Measurements from ENCODE around the gene SORCS1. TPM values are rescaled to one million over a fixed set of nuclear protein-coding genes. Genes with fewer than 3 reads are reported as not detected.

SORCS1 gene
- total and polyA plus RNA-seq, 2 donors (not counting 1 experiment from before 2014, with no cell fraction given), result not detected

GRCh38 chr10:106570268-106570667 is 594.2 kb downstream of the SORCS1 start:
- no peak overlapping the region for H3K27ac Mint-ChIP-seq
- TF ChIP-seq EZH2 (IDR thresholded peaks at IDR 0.05; ENCODE audit: borderline replicate concordance, insufficient read depth, low read depth, low read length, poor library complexity, severe bottlenecking) (no peak), CTCF (IDR thresholded peaks at IDR 0.05) (no peak)

DNA sequence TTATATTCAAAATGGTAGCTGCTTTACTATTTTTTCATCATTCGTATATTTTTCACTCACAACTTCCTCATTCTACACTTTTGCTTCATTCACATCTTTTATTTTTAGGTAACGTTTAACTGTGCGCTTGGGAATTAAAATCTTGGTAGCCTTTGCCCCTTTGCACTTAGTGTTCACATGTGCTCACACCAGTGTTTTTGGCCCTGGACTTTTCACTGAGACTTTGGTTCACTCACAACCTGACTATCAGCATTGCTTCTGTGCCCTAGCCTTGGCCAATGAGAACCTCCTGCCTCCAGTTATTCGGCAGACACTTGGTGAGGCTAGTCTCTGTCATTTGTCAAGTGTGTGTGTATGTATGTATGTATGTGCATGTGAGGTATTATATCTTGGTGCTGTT is 596.9 kb downstream of the SORCS1 start:
- H3K27me3 ChIP-seq (replicated peaks in 1 of 4; ENCODE audit: control extremely low read depth in 1 of 4, control insufficient read depth in 3 of 4, insufficient read depth in 4 of 4, low read length in 3 of 4), result no peaks in the 10 kb centered on the region
- intact Hi-C loops (cut with micrococcal nuclease), result no loop called here
- Mint-ChIP-seq H3K27ac (no peak overlapping the region), H3K4me1 (no peaks in the 10 kb centered on the region), H3K9me3 (ENCODE audit: insufficient read depth) (no peaks in the 10 kb centered on the region), H3K4me3 (no peak overlapping the region), H3K27me3 (no peaks in the 10 kb centered on the region)
- H3K4me1 ChIP-seq (ENCODE audit: control insufficient read depth in 2 of 2, insufficient read depth in 2 of 2, low read length in 2 of 2), result no peaks in the 10 kb centered on the region
- ATAC-seq (ENCODE audit: low read depth) (no peak), DNase-seq (no peak)
- no peak for TF ChIP-seq CTCF (IDR thresholded peaks at IDR 0.05)
- H4K20me1 ChIP-seq (ENCODE audit: control insufficient read depth, insufficient read depth, low read length, poor library complexity, severe bottlenecking), result no peaks in the 10 kb centered on the region
- ChIA-PET CTCF (no interaction called here), POLR2A (no interaction called here)
- 87% methylated on average over 4 of the region's 4 CpGs for WGBS (ENCODE audit: insufficient coverage)
- H3K27ac ChIP-seq (ENCODE audit: low read length in 2 of 2), result no peak overlapping the region
- H3K4me2 ChIP-seq (replicated peaks; ENCODE audit: low read depth, low read length, poor library complexity, severe bottlenecking), result no peak overlapping the region
- H3K36me3 ChIP-seq (replicated peaks in 1 of 2; ENCODE audit: control extremely low read depth in 1 of 2, control insufficient read depth in 1 of 2, extremely low read depth in 1 of 2, insufficient read depth in 2 of 2, low read length in 1 of 2), result no peaks in the 10 kb centered on the region
- no peaks in the 10 kb centered on the region for H3K9me3 ChIP-seq (ENCODE audit: control extremely low read depth in 1 of 3, control insufficient read depth in 2 of 3, insufficient read depth in 1 of 3, low read length in 2 of 3)
- no peak overlapping the region for H3K9ac ChIP-seq (ENCODE audit: low read length)
- H2AFZ ChIP-seq (ENCODE audit: insufficient read depth, low read depth, low read length, poor library complexity, severe bottlenecking), result no peak overlapping the region
- no peaks in the 10 kb centered on the region for H3K79me2 ChIP-seq (ENCODE audit: control insufficient read depth, insufficient read depth, low read length)
- H3K4me3 ChIP-seq (ENCODE audit: control extremely low read depth in 1 of 5, extremely low read depth in 1 of 5, insufficient read depth in 1 of 5, low read depth in 2 of 5, low read length in 4 of 5), result no peak overlapping the region

More at GRCh38 chr10:106570268-106570667, 594.2 kb downstream of the SORCS1 start:
- ChIA-PET CTCF (no interaction called here), POLR2A (no interaction called here)
- ATAC-seq (ENCODE audit: low read depth) (no peak), DNase-seq (no peak)
- Histone ChIP-seq H3K27me3 (replicated peaks in 1 of 4; ENCODE audit: control extremely low read depth in 1 of 4, control insufficient read depth in 3 of 4, insufficient read depth in 4 of 4, low read length in 3 of 4) (no peaks in the 10 kb centered on the region), H3K4me3 (ENCODE audit: control extremely low read depth in 1 of 5, extremely low read depth in 1 of 5, insufficient read depth in 1 of 5, low read depth in 2 of 5, low read length in 4 of 5) (no peak overlapping the region), H3K4me1 (ENCODE audit: control insufficient read depth in 2 of 2, insufficient read depth in 2 of 2, low read length in 2 of 2) (no peaks in the 10 kb centered on the region), H4K20me1 (ENCODE audit: control insufficient read depth, insufficient read depth, low read length, poor library complexity, severe bottlenecking) (no peaks in the 10 kb centered on the region), H3K9me3 (ENCODE audit: control extremely low read depth in 1 of 3, control insufficient read depth in 2 of 3, insufficient read depth in 1 of 3, low read length in 2 of 3) (no peaks in the 10 kb centered on the region), H2AFZ (ENCODE audit: insufficient read depth, low read depth, low read length, poor library complexity, severe bottlenecking) (no peak overlapping the region), H3K4me2 (replicated peaks; ENCODE audit: low read depth, low read length, poor library complexity, severe bottlenecking) (no peak overlapping the region), H3K27ac (ENCODE audit: low read length in 2 of 2) (no peak overlapping the region), H3K79me2 (ENCODE audit: control insufficient read depth, insufficient read depth, low read length) (no peaks in the 10 kb centered on the region), H3K9ac (ENCODE audit: low read length) (no peak overlapping the region), H3K36me3 (replicated peaks in 1 of 2; ENCODE audit: control extremely low read depth in 1 of 2, control insufficient read depth in 1 of 2, extremely low read depth in 1 of 2, insufficient read depth in 2 of 2, low read length in 1 of 2) (no peaks in the 10 kb centered on the region)
- no CpG with 5 or more reads among the region's 5 CpGs for WGBS (ENCODE audit: insufficient coverage)
- Mint-ChIP-seq H3K4me3 (no peak overlapping the region), H3K27me3 (no peaks in the 10 kb centered on the region), H3K4me1 (no peaks in the 10 kb centered on the region), H3K9me3 (ENCODE audit: insufficient read depth) (no peaks in the 10 kb centered on the region)
- intact Hi-C loops (cut with micrococcal nuclease), result no loop called here
